Measurements from ENCODE around the gene EFCAB12.
"Not testable (repeated sequence)": the region's sequence is repeated elsewhere in the genome, so short reads cannot be mapped to it uniquely, and the experiment has no call there.

Gene EFCAB12

GRCh38 chr3:129402616-129403015 lies 25.8 kb downstream of the EFCAB12 start:
- Histone ChIP-seq H3K9ac (ENCODE audit: low read length) (no peak overlapping the region), H3K27me3 (ENCODE audit: control insufficient read depth in 1 of 2, insufficient read depth in 2 of 2, low read length in 2 of 2) (no peaks in the 10 kb centered on the region), H3K4me1 (ENCODE audit: insufficient read depth, low read length) (peaks cover 10% of the 10 kb centered on the region), H3K27ac (ENCODE audit: low read depth, low read length) (no peak overlapping the region), H3K36me3 (ENCODE audit: insufficient read depth, low read length) (no peaks in the 10 kb centered on the region), H3K9me3 (ENCODE audit: low read length) (no peaks in the 10 kb centered on the region), H3K4me3 (ENCODE audit: low read depth in 1 of 2, low read length in 2 of 2) (no peak overlapping the region)

DNA sequence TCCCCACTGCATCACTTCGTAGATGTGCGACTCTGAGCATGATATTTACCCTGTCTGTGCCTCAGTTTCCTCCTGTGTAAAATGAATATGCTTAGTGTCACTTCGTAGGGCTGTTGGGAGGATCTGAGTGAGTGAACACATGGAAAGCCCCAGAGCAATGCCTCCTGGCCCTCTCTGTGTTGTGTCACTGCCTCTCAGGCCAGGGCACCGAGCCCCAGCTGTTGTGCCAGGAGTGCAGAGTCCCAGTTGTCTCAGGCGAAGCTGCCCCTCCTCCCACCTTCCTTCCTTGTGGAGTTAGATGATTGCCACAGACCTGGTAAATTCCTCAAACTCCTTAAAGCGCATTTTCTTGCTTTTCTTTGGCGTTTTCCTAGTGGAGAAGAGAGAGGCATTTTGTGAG lies 26.2 kb downstream of the EFCAB12 start:
- H3K9ac ChIP-seq (ENCODE audit: low read length) = no peak overlapping the region

GRCh38 chr3:129399895-129400357 lies 28.5 kb downstream of the EFCAB12 start:
- Histone ChIP-seq H3K27me3 (ENCODE audit: control insufficient read depth in 1 of 2, insufficient read depth in 2 of 2, low read length in 2 of 2) (no peaks in the 10 kb centered on the region), H3K36me3 (ENCODE audit: insufficient read depth, low read length) (peaks cover 12% of the 10 kb centered on the region), H3K9me3 (ENCODE audit: low read length) (no peaks in the 10 kb centered on the region), H3K9ac (ENCODE audit: low read length) (no peak overlapping the region), H3K27ac (ENCODE audit: low read depth, low read length) (peak overlapping the region; percentile 64), H3K4me3 (ENCODE audit: low read depth in 1 of 2, low read length in 2 of 2) (peak overlapping the region in 1 of 2 donors; percentile 71), H3K4me1 (ENCODE audit: insufficient read depth, low read length) (peaks cover 14% of the 10 kb centered on the region)

More for the DNA sequence above, 26.2 kb downstream of the EFCAB12 start:
- peaks cover 14% of the 10 kb centered on the region for H3K4me1 ChIP-seq (ENCODE audit: insufficient read depth, low read length)
- H3K9me3 ChIP-seq (ENCODE audit: low read length) = no peaks in the 10 kb centered on the region
- H3K27me3 ChIP-seq (ENCODE audit: control insufficient read depth in 1 of 2, insufficient read depth in 2 of 2, low read length in 2 of 2) = no peaks in the 10 kb centered on the region
- no peak overlapping the region for H3K27ac ChIP-seq (ENCODE audit: low read depth, low read length)
- H3K4me3 ChIP-seq (ENCODE audit: low read depth in 1 of 2, low read length in 2 of 2) = no peak overlapping the region
- H3K36me3 ChIP-seq (ENCODE audit: insufficient read depth, low read length) = no peaks in the 10 kb centered on the region

DNA sequence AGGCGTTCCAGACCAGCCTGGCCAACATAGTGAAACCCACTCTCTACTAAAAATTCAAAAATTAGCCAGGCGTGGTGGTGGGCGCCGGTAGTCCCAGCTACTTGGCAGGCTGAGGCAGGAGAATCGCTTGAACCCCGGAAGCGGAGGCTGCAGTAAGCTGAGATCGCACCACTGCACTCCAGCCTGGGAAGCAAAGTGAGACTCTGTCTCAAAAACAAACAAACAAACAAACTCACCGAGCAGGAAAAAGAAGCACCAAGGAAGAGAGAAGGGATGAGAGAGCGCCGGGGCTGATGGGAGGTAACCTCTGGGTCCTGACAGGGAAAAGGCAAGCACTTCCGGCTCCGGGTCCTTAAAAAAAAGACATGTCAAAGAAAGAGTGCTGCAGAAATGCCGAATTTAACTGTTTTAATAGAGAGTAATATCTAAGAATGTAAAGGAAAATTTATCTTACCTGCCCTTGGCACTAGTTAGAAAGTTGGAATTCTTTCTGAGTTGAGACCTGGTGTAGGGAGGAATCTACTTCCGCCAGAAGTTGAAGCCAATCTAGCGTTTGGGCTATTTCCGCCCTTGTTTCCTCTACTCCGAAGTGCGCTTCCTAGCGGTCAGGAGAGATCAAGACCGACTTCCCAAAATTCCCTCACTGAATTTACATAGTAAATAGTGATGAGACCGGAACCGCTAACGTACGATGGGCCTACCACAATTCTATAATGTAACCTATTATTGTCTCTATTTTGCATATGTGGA lies 29.1 kb downstream of the EFCAB12 start:
- H3K9ac ChIP-seq (ENCODE audit: low read length) = peak overlapping the region; percentile 42
- H3K27me3 ChIP-seq (ENCODE audit: control insufficient read depth in 1 of 2, insufficient read depth in 2 of 2, low read length in 2 of 2) = no peaks in the 10 kb centered on the region
- H3K36me3 ChIP-seq (ENCODE audit: insufficient read depth, low read length) = peaks cover 12% of the 10 kb centered on the region
- peak overlapping the region; percentile 71 for H3K27ac ChIP-seq (ENCODE audit: low read depth, low read length)
- peaks cover 14% of the 10 kb centered on the region for H3K4me1 ChIP-seq (ENCODE audit: insufficient read depth, low read length)
- peak overlapping the region; percentile 55 to 71 for H3K4me3 ChIP-seq (ENCODE audit: low read depth in 1 of 2, low read length in 2 of 2)
- H3K9me3 ChIP-seq (ENCODE audit: low read length) = no peaks in the 10 kb centered on the region

GRCh38 chr3:129398803-129399144 lies 29.7 kb downstream of the EFCAB12 start:
- Histone ChIP-seq H3K9ac (ENCODE audit: low read length) (peak overlapping the region; percentile 42), H3K27ac (ENCODE audit: low read depth, low read length) (peak overlapping the region; percentile 71), H3K9me3 (ENCODE audit: low read length) (no peaks in the 10 kb centered on the region), H3K4me3 (ENCODE audit: low read depth in 1 of 2, low read length in 2 of 2) (peak overlapping the region; percentile 55 to 71), H3K4me1 (ENCODE audit: insufficient read depth, low read length) (peaks cover 14% of the 10 kb centered on the region), H3K27me3 (ENCODE audit: control insufficient read depth in 1 of 2, insufficient read depth in 2 of 2, low read length in 2 of 2) (no peaks in the 10 kb centered on the region), H3K36me3 (ENCODE audit: insufficient read depth, low read length) (peaks cover 12% of the 10 kb centered on the region)

DNA sequence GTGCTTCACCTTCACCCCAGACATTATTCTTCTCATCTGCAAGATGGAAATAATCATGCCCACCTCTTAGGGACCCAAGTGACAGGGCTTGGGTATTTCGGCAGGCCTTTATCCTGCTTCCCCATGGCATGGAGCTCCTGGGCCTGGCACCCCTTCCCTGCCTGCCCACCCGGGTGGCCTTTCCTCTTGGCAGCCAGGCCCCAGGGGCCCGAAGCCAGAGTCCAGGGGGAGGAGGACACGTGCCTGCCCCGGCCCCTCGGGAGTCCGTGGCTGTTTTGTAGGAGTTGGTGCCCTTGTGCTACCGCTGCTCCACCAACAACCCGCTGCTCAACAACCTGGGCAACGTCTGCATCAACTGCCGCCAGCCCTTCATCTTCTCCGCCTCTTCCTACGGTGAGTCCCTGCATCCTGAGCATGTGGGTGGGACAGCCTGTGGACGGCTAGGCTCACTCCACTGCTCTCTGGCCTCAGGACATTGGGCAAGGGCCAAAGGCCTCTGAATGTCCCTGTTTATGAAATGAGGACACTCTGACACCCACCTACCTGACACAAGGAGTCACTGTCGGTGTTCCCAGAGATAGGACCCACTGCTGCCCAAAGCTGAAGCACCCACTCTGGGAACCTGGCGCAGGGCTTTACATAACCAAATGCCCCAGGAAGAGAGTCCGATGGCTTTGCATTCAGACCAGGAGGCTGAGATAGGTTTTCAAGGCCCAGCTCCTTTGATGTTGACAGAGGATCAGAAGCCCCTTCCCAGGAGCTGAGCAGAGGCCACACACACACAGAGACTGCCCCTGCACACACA lies 34.5 kb downstream of the EFCAB12 start:
- H3K27ac ChIP-seq (ENCODE audit: low read depth, low read length); H3K4me3 ChIP-seq (ENCODE audit: low read depth in 1 of 2, low read length in 2 of 2); H3K9me3 ChIP-seq (ENCODE audit: low read length); H3K27me3 ChIP-seq (ENCODE audit: control insufficient read depth in 1 of 2, insufficient read depth in 2 of 2, low read length in 2 of 2); H3K9ac ChIP-seq (ENCODE audit: low read length): not testable (repeated sequence)
- Histone ChIP-seq H3K36me3 (ENCODE audit: insufficient read depth, low read length) (peaks cover 41% of the 10 kb centered on the region), H3K4me1 (ENCODE audit: insufficient read depth, low read length) (peaks cover 14% of the 10 kb centered on the region)

GRCh38 chr3:129393271-129393670 lies 35.2 kb downstream of the EFCAB12 start:
- no peaks in the 10 kb centered on the region for H3K9me3 ChIP-seq (ENCODE audit: low read length)
- no peaks in the 10 kb centered on the region for H3K27me3 ChIP-seq (ENCODE audit: control insufficient read depth in 1 of 2, insufficient read depth in 2 of 2, low read length in 2 of 2)
- no peak overlapping the region for H3K4me3 ChIP-seq (ENCODE audit: low read depth in 1 of 2, low read length in 2 of 2)
- peaks cover 9% of the 10 kb centered on the region for H3K4me1 ChIP-seq (ENCODE audit: insufficient read depth, low read length)
- peaks cover 43% of the 10 kb centered on the region for H3K36me3 ChIP-seq (ENCODE audit: insufficient read depth, low read length)
- no peak overlapping the region for H3K9ac ChIP-seq (ENCODE audit: low read length)
- H3K27ac ChIP-seq (ENCODE audit: low read depth, low read length) = no peak overlapping the region

DNA sequence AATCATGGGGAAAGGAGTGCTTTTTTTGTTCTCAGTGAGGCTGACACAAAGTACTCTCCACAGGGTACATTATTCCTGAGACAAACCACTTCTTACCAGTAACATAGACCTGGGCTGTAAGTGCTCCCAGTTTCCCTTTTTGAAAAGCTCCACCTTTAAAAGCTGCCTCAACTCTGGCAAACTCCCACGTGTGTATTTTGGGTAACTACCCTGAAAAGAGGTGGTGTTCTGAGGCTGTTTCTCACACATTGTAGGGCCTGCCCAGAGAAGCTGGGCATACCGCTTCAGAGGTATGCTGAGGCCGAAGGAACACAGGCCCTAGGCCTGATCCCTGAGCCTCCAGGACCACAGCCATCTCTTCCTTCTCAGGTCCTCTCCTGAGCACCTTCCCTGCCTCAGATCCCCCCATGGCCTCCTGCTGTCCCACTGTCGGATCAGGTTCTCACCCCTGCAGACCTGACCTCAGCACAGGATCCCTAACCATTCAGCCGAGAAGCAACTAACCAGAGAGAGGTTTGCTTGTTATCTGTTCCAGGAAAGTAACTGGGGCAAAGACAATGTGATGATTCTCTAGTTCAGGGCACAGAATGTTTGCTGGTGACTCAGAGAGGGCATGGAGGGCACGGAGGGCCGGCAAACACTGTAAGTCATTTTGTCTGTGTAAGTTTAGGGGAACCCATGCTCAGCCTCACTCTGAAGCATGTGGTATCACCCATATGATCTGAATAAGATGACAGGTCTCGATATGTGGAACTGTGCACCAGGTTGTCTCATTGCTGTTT lies 36.1 kb downstream of the EFCAB12 start:
- H3K9ac ChIP-seq (ENCODE audit: low read length); H3K9me3 ChIP-seq (ENCODE audit: low read length); H3K4me1 ChIP-seq (ENCODE audit: insufficient read depth, low read length); H3K27me3 ChIP-seq (ENCODE audit: control insufficient read depth in 1 of 2, insufficient read depth in 2 of 2, low read length in 2 of 2); H3K4me3 ChIP-seq (ENCODE audit: low read depth in 1 of 2, low read length in 2 of 2); H3K27ac ChIP-seq (ENCODE audit: low read depth, low read length): not testable (repeated sequence)
- peaks cover 49% of the 10 kb centered on the region for H3K36me3 ChIP-seq (ENCODE audit: insufficient read depth, low read length)

GRCh38 chr3:129391583-129391982 lies 36.9 kb downstream of the EFCAB12 start:
- not testable (repeated sequence) for H3K9me3 ChIP-seq (ENCODE audit: low read length); H3K4me1 ChIP-seq (ENCODE audit: insufficient read depth, low read length); H3K4me3 ChIP-seq (ENCODE audit: low read depth in 1 of 2, low read length in 2 of 2); H3K27ac ChIP-seq (ENCODE audit: low read depth, low read length); H3K27me3 ChIP-seq (ENCODE audit: control insufficient read depth in 1 of 2, insufficient read depth in 2 of 2, low read length in 2 of 2); H3K9ac ChIP-seq (ENCODE audit: low read length)
- peaks cover 49% of the 10 kb centered on the region for H3K36me3 ChIP-seq (ENCODE audit: insufficient read depth, low read length)

DNA sequence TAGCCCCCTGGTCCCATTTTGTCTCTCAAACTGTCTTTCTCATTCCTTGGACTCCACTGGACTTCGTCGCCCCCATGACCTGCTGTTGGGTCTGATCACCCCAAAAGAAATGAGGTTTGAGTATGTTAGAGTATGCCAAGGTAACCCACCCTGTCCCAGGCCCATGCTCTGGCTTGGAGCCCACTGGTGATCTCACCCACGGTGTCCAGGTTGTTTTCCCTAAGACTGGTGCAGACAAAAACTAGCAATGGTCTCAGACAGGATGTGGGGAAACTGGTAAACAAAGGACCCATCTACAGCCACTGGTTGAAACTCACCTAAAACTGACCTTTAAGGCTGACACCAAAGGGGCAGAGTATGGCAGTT lies 38.9 kb downstream of the EFCAB12 start:
- Histone ChIP-seq H3K9ac (ENCODE audit: low read length) (no peak overlapping the region), H3K4me1 (ENCODE audit: insufficient read depth, low read length) (no peaks in the 10 kb centered on the region), H3K4me3 (ENCODE audit: low read depth in 1 of 2, low read length in 2 of 2) (no peak overlapping the region), H3K27ac (ENCODE audit: low read depth, low read length) (no peak overlapping the region), H3K36me3 (ENCODE audit: insufficient read depth, low read length) (peaks cover 42% of the 10 kb centered on the region), H3K27me3 (ENCODE audit: control insufficient read depth in 1 of 2, insufficient read depth in 2 of 2, low read length in 2 of 2) (no peaks in the 10 kb centered on the region), H3K9me3 (ENCODE audit: low read length) (no peaks in the 10 kb centered on the region)

DNA sequence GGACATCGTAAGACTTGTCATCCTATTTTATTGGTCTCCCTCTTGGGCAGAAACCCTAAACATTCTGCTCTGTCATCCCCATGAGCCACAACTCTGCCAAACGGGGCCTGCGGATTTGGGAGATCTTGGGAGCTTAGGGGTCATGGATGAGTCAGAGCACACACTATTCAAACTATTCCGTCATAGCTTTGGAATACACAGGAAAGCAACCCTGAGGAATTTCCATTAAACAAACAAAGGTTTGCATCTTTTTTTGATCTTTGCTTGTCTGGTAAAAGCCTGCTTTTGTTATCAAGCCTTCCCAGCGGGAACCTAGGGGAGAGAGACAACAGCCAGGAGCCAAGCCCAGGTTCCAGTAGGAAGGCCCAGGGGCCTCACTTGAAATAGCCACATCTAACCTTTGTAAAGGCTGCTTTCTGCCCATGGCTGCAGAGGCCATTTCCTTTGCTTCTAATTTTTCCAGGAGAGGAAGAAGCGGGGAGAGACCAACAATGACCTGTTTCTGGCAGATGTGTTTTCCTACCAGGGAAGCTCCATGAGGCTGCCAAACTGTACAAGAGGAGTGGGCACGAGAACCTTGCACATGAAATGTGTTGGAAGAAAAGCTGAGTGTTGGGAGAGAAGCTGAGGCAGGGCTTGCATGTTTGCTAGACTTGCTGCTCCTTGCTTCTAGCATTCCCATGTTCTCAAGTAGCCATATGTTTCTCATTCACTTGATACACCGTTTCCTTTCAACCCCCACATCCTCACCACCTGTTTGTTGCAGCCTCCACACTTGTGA lies 39.5 kb downstream of the EFCAB12 start:
- H3K4me3 ChIP-seq (ENCODE audit: low read depth in 1 of 2, low read length in 2 of 2); H3K27ac ChIP-seq (ENCODE audit: low read depth, low read length); H3K9me3 ChIP-seq (ENCODE audit: low read length); H3K9ac ChIP-seq (ENCODE audit: low read length); H3K4me1 ChIP-seq (ENCODE audit: insufficient read depth, low read length); H3K27me3 ChIP-seq (ENCODE audit: control insufficient read depth in 1 of 2, insufficient read depth in 2 of 2, low read length in 2 of 2): not testable (repeated sequence)
- peaks cover 42% of the 10 kb centered on the region for H3K36me3 ChIP-seq (ENCODE audit: insufficient read depth, low read length)
